ENCODE data around the gene RHD.
"Not testable (repeated sequence)": the region's sequence is repeated elsewhere in the genome, so short reads cannot be mapped to it uniquely, and the experiment has no call there.

The RHD gene

GRCh38 chr1:25360596-25361581 lies 88.6 kb downstream of the RHD start:
- no peak for DNase-seq

DNA sequence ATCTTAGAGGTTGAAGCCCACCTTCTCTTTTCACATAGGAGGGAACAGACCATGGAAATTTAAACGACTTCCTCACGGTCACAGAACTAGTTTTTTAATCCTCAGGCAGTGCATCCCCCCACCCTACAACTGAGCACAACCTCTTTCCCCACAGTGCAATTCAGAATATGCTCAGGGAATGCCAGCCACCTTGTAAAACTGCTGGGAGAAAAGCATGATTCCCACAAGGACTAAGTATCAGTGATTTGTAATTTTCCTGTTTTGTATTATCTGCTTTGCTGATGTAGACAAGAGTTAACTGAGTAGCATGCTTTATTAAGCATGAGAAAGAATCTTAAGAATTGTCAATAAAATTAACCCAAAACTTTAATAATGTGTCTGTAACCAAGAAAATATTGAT lies 89.6 kb downstream of the RHD start:
- no peak for DNase-seq

DNA sequence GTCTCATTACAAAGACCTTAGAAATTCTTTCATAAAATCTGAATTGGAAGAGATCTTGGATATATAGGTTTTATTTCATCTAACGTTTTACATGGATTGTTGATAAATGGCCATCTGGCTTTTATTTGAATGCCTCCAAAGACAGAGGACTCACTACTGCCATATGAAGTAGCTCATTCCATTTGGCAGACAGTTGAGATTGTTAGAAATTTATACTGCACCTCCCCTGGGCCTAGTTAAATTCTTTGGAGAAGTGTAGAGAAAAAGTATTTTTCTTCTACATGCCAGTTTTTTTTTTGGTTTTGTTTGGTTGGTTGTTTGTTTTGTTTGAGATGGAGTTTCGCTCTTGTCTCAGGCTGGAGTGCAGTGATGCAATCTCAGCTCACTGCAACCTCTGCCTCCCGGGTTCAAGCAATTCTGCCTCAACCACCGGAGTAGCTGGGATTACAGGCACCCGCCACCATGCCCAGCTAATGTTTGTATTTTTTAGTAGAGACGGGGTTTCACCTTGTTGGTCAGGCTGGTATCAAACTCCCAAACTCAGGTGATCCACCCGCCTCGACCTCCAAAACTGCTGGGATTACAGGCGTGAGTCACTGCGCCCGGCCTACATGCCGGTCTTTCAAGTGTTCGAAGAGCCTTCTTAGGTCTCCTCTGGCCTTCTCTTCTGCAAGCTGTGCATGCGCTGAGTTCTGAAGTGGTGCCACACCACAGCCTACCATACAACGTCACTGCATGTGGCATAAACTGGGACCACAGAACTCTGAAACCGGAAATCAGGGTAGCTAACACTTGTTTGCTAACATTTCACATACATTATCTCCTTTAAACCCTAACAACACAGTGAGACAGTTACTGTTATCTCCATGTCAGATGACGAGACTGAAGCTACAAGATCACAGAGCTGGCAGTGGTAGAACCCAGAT lies 90.6 kb downstream of the RHD start:
- DNase-seq, result not testable (repeated sequence)

DNA sequence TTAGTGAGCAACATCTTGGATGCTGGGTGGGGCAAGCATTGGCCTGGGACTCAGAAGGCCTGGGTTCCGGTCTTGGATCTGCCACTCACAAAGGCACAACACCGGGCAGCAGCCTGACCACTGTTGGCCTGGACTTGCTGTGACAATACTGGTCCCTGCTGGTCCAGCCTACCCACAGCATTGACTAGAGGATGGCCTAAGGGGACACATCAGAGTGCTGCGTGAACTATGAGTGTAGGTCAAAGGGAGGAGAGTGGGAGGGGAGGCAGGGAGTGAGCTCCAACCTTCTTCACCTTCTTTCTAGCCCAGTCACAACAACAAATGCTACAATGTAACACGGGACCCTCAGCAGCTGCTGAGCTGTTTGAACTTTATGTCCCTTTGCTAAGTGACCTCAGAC lies 96.9 kb downstream of the RHD start:
- DNase-seq, result no peak

DNA sequence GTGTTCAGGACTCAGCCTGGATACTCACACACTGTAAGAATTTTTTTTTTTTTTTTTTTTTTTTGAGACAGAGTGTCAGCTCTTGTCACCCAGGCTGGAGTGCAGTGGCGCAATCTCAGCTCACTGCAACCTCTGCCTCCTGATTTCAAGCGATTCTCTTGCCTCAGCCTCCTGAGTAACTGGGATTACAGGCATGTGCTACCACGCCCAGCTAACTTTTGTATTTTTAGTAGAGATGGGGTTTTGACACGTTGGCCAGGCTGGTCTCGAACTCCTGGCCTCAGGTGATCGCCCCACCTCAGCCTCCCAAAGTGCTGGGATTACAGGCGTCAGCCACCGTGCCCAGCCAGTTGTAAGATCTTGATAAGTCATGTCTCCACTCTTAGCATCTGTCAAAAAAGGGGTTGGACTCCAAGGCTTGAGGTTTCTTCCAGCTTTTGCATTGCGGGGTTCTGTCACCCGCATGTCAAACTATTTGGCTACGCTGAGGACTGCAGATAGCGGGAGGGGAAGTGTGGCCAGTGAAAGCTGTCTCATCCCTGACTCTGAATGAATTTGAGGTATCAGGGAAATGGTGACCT lies 97.5 kb downstream of the RHD start:
- not testable (repeated sequence) for DNase-seq

DNA sequence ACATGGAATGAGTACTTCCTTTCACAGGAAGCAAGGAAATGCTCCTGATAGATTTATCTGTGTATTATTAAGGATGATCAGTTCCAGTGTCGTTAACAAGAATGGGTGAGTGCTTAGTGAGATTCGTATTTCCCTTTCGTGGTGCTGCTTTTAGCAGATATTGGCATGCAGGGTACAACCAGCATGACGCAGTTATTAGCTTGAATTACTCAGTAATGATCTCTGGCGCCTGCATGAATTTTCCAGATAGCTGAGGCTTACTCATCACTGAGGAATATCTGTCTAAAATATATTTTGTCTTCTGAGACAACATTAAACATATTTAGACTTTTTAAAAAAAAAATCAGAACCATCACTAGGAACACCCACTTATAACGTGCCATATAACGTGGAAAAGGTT lies 99.4 kb downstream of the RHD start:
- DNase-seq, result not testable (repeated sequence)

GRCh38 chr1:25378367-25378766 lies 106.1 kb downstream of the RHD start:
- not testable (repeated sequence) for DNase-seq

All from activated naive CD4-positive, alpha-beta T cell treated with anti-CD3 and anti-CD28 coated beads, Interleukin-2, amount 50 U/mL, for 16 hours (primary cell).